Stimulated activated naive B cell treated with anti-CD40 and anti-IgM and Interleukin-4, amounts not matched to agents 10 μg/mL and 1 μg/mL and 100 μg/mL, for 72 hours (primary cell): ENCODE data around the gene NECAP2.
A peak's percentile ranks its signal among the peaks of the same experiment; 100 is the strongest.

Experiments used
- ATAC-seq, 2 donors: fragments of 150-1000 bp; cut with Tn5 transposase; replicated peaks; 2 replicates each; pipeline ENCODE4 v1.10.0; 2021; ENCODE audit warnings: moderate library complexity in 1 of 2
- DNase-seq: peaks from one replicate; pipeline ENCODE4 v3.0.0; 2021
- H3K27ac Mint-ChIP-seq: one replicate; pipeline ENCODE4 v1.8.0; 2022; ENCODE audit warnings: mild to moderate bottlenecking, mixed read lengths
- H3K27me3 Mint-ChIP-seq, 2 donors: one replicate each; pipeline ENCODE4 v1.8.0; 2022; ENCODE audit warnings: mixed read lengths in 2 of 2
- H3K36me3 Mint-ChIP-seq, 2 donors: one replicate each; pipeline ENCODE4 v1.8.0; 2022; ENCODE audit warnings: mixed read lengths in 2 of 2, mild to moderate bottlenecking in 1 of 2
- H3K4me1 Mint-ChIP-seq, 2 donors: one replicate each; pipeline ENCODE4 v1.8.0; 2022; ENCODE audit warnings: mixed read lengths in 2 of 2, mild to moderate bottlenecking in 1 of 2
- H3K4me3 Mint-ChIP-seq, 2 donors: one replicate each; pipeline ENCODE4 v1.8.0; 2022; ENCODE audit warnings: mild to moderate bottlenecking in 2 of 2, mixed read lengths in 2 of 2, moderate library complexity in 1 of 2
- H3K9me3 Mint-ChIP-seq, 2 donors: one replicate each; pipeline ENCODE4 v1.8.0; 2022; ENCODE audit warnings: mixed read lengths in 2 of 2, mild to moderate bottlenecking in 1 of 2

NECAP2 gene

GRCh38 chr1:16440470-16441281, at the start of gene NECAP2:
Gene NECAP2 (plus strand): TSS chr1:16440724. CDS start chr1:16440762, 38 bp downstream.
- Mint-ChIP-seq H3K4me3 (peak within 1 kb of the TSS; percentile 95 to 97), H3K27me3 (no peaks in the 10 kb centered on the region), H3K27ac (peak within 1 kb of the TSS; percentile 98), H3K9me3 (no peaks in the 10 kb centered on the region), H3K4me1 (peaks cover 24 to 41% of the 10 kb centered on the region in 2 donors), H3K36me3 (peaks cover 34 to 36% of the 10 kb centered on the region in 2 donors)
- ATAC-seq (peak; percentile 81), DNase-seq (peak; percentile 93)

- Mint-ChIP-seq H3K4me1 (peaks cover 43 to 60% of the 10 kb centered on the region in 2 donors), H3K36me3 (peaks cover 27 to 41% of the 10 kb centered on the region in 2 donors), H3K9me3 (no peaks in the 10 kb centered on the region), H3K27me3 (no peaks in the 10 kb centered on the region), H3K27ac (peak overlapping the region; percentile 69), H3K4me3 (no peak overlapping the region)
- DNase-seq, result no peak
- peak in 1 of 2 donors; percentile 28 for ATAC-seq
Observed at GRCh38 chr1:16391411-16391810, 49.1 kb upstream of the NECAP2 start.

GRCh38 chr1:16392740-16393569, 47.6 kb upstream of the NECAP2 start:
- DNase-seq (no peak), ATAC-seq (no peak)
- Mint-ChIP-seq H3K4me1 (peaks cover 45 to 62% of the 10 kb centered on the region in 2 donors), H3K27ac (peak overlapping the region; percentile 89), H3K36me3 (peaks cover 33 to 49% of the 10 kb centered on the region in 2 donors), H3K4me3 (no peak overlapping the region), H3K9me3 (no peaks in the 10 kb centered on the region), H3K27me3 (no peaks in the 10 kb centered on the region)

- H3K27ac Mint-ChIP-seq, result peak overlapping the region; percentile 9
- H3K27me3 Mint-ChIP-seq, result no peaks in the 10 kb centered on the region
- no peak for ATAC-seq
- DNase-seq, result no peak
- H3K4me3 Mint-ChIP-seq, result no peak overlapping the region
- no peaks in the 10 kb centered on the region for H3K9me3 Mint-ChIP-seq
- peaks cover 52 to 66% of the 10 kb centered on the region in 2 donors for H3K4me1 Mint-ChIP-seq
- H3K36me3 Mint-ChIP-seq, result peaks cover 39 to 56% of the 10 kb centered on the region in 2 donors
Observed at GRCh38 chr1:16393570-16394521, 46.7 kb upstream of the NECAP2 start.

GRCh38 chr1:16394977-16395376, 45.5 kb upstream of the NECAP2 start:
- H3K36me3 Mint-ChIP-seq, result peaks cover 46 to 62% of the 10 kb centered on the region in 2 donors
- no peak for ATAC-seq

GRCh38 chr1:16396591-16396990, 43.9 kb upstream of the NECAP2 start:
- H3K4me3 Mint-ChIP-seq, result no peak overlapping the region
- peaks cover 38 to 53% of the 10 kb centered on the region in 2 donors for H3K4me1 Mint-ChIP-seq
- peak overlapping the region; percentile 90 for H3K27ac Mint-ChIP-seq
- no peaks in the 10 kb centered on the region for H3K27me3 Mint-ChIP-seq
- no peaks in the 10 kb centered on the region for H3K9me3 Mint-ChIP-seq
- ATAC-seq (no peak), DNase-seq (no peak)
- peaks cover 41 to 57% of the 10 kb centered on the region in 2 donors for H3K36me3 Mint-ChIP-seq

More at GRCh38 chr1:16394977-16395376, 45.5 kb upstream of the NECAP2 start:
- H3K9me3 Mint-ChIP-seq, result no peaks in the 10 kb centered on the region
- peaks cover 51 to 69% of the 10 kb centered on the region in 2 donors for H3K4me1 Mint-ChIP-seq
- H3K27ac Mint-ChIP-seq, result no peak overlapping the region
- no peak for DNase-seq
- H3K4me3 Mint-ChIP-seq, result no peak overlapping the region
- H3K27me3 Mint-ChIP-seq, result no peaks in the 10 kb centered on the region

GRCh38 chr1:16397120-16397519, 43.4 kb upstream of the NECAP2 start:
- Mint-ChIP-seq H3K27ac (peak overlapping the region; percentile 90), H3K9me3 (no peaks in the 10 kb centered on the region), H3K27me3 (no peaks in the 10 kb centered on the region), H3K4me3 (no peak overlapping the region), H3K36me3 (peaks cover 40 to 59% of the 10 kb centered on the region in 2 donors), H3K4me1 (peaks cover 34 to 47% of the 10 kb centered on the region in 2 donors)
- DNase-seq, result no peak
- ATAC-seq, result no peak

GRCh38 chr1:16398371-16398953, 42.1 kb upstream of the NECAP2 start:
- ATAC-seq (no peak), DNase-seq (no peak)
- H3K27me3 Mint-ChIP-seq, result no peaks in the 10 kb centered on the region
- H3K4me1 Mint-ChIP-seq, result peaks cover 21 to 34% of the 10 kb centered on the region in 2 donors
- no peaks in the 10 kb centered on the region for H3K9me3 Mint-ChIP-seq
- peaks cover 31 to 46% of the 10 kb centered on the region in 2 donors for H3K36me3 Mint-ChIP-seq
- no peak overlapping the region for H3K4me3 Mint-ChIP-seq
- H3K27ac Mint-ChIP-seq, result peak overlapping the region; percentile 90

GRCh38 chr1:16402742-16403141, 37.8 kb upstream of the NECAP2 start:
- H3K4me1 Mint-ChIP-seq, result peaks cover 7 to 12% of the 10 kb centered on the region in 2 donors
- DNase-seq (no peak), ATAC-seq (no peak)
- H3K36me3 Mint-ChIP-seq, result peaks cover 19 to 26% of the 10 kb centered on the region in 2 donors
- H3K27ac Mint-ChIP-seq, result no peak overlapping the region
- no peaks in the 10 kb centered on the region for H3K9me3 Mint-ChIP-seq
- H3K27me3 Mint-ChIP-seq, result no peaks in the 10 kb centered on the region
- H3K4me3 Mint-ChIP-seq, result no peak overlapping the region

GRCh38 chr1:16405441-16405840, 35.1 kb upstream of the NECAP2 start:
- peaks cover 0 to 2% of the 10 kb centered on the region in 2 donors for H3K4me1 Mint-ChIP-seq
- H3K27me3 Mint-ChIP-seq, result peaks cover 0 to 3% of the 10 kb centered on the region in 2 donors
- H3K9me3 Mint-ChIP-seq, result no peaks in the 10 kb centered on the region
- no peak for DNase-seq
- peaks cover 4% of the 10 kb centered on the region in 2 donors for H3K36me3 Mint-ChIP-seq
- H3K4me3 Mint-ChIP-seq, result no peak overlapping the region
- H3K27ac Mint-ChIP-seq, result no peak overlapping the region
- no peak for ATAC-seq

GRCh38 chr1:16406868-16407267, 33.7 kb upstream of the NECAP2 start:
- no peak for ATAC-seq
- H3K9me3 Mint-ChIP-seq, result no peaks in the 10 kb centered on the region

GRCh38 chr1:16409536-16410152, 30.9 kb upstream of the NECAP2 start:
- no peak overlapping the region for H3K27ac Mint-ChIP-seq
- DNase-seq, result no peak
- peaks cover 12 to 14% of the 10 kb centered on the region in 2 donors for H3K27me3 Mint-ChIP-seq
- ATAC-seq, result no peak
- peaks cover 0 to 5% of the 10 kb centered on the region in 2 donors for H3K4me1 Mint-ChIP-seq
- H3K4me3 Mint-ChIP-seq, result no peak overlapping the region
- no peaks in the 10 kb centered on the region for H3K9me3 Mint-ChIP-seq
- peaks cover 0 to 2% of the 10 kb centered on the region in 2 donors for H3K36me3 Mint-ChIP-seq

More at GRCh38 chr1:16406868-16407267, 33.7 kb upstream of the NECAP2 start:
- Mint-ChIP-seq H3K4me1 (peaks cover 0 to 2% of the 10 kb centered on the region in 2 donors), H3K36me3 (peaks cover 0 to 4% of the 10 kb centered on the region in 2 donors), H3K27ac (peak overlapping the region; percentile 66), H3K27me3 (peaks cover 2 to 6% of the 10 kb centered on the region in 2 donors), H3K4me3 (no peak overlapping the region)
- DNase-seq, result no peak

GRCh38 chr1:16410803-16411202, 29.7 kb upstream of the NECAP2 start:
- H3K4me3 Mint-ChIP-seq, result no peak overlapping the region
- DNase-seq (no peak), ATAC-seq (no peak)
- H3K27ac Mint-ChIP-seq, result no peak overlapping the region
- H3K27me3 Mint-ChIP-seq, result peaks cover 12 to 14% of the 10 kb centered on the region in 2 donors
- H3K4me1 Mint-ChIP-seq, result peaks cover 0 to 5% of the 10 kb centered on the region in 2 donors
- no peaks in the 10 kb centered on the region for H3K36me3 Mint-ChIP-seq
- H3K9me3 Mint-ChIP-seq, result no peaks in the 10 kb centered on the region
